ENCODE data around the gene JADE2. TPM values are rescaled to one million over a fixed set of nuclear protein-coding genes. Genes with fewer than 3 reads are reported as not detected.

The JADE2 gene
- polyA plus RNA-seq, 2 of the 4 experiments (the other 2 are of a cell fraction): 24.0 to 27.1 TPM

- TF ChIP-seq TP53 (CRISPR knock-in tag; IDR thresholded peaks at IDR 0.05): no peak
- TF ChIP-seq MAFK (IDR thresholded peaks at IDR 0.05; ENCODE audit: partially characterized antibody): no peak
- TF ChIP-seq KDM5A (IDR thresholded peaks at IDR 0.05): no peak
Measured at GRCh38 chr5:134609232-134609851, 83.9 kb downstream of the JADE2 start (continued).

DNA sequence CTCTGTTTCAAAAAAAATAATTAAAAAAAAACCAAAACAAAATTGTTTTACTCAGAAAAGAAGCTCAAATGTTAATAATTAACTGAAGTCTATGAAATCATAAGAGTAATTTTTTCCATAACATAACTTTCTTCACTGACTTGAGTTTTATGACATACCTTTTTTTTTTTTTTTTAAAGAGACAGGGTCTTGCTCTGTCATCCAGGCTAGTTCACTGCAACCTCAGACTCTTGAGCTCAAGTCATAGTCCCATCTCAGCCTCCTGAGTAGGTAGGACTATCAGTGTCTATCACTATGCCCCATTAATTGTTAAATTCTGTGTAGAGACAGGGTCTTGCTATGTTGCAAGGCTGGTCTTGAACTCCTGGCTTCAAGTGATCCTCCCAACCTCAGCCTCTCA, 85.3 kb downstream of the JADE2 start:
- no peak overlapping the region for H3K4me2 ChIP-seq
- no peak overlapping the region for H3K4me3 ChIP-seq
- H3K27ac ChIP-seq: no peak overlapping the region
- FAIRE-seq: no peak
- no peaks in the 10 kb centered on the region for H3K9me3 ChIP-seq
- DNase-seq (ENCODE audit: low read depth in 1 of 2, low spot score in 1 of 2): no peak
- CTCF ChIA-PET: interaction anchor here (0.6 to 1.2 kb wide), 4 partner anchors 97 to 993 kb away, joined by 3 to 4 read pairs (median 3); partner anchors contain the start of gene CAMLG
- peaks cover 14% of the 10 kb centered on the region; the same call in 2 of the 3 replicates for H3K4me1 ChIP-seq
- TF ChIP-seq NPAS2 (CRISPR knock-in tag; IDR thresholded peaks at IDR 0.05; ENCODE audit: borderline replicate concordance) (no peak), PBX3 (IDR thresholded peaks at IDR 0.05) (no peak), CBX8 (IDR thresholded peaks at IDR 0.05) (no peak), CHD2 (IDR thresholded peaks at IDR 0.05; ENCODE audit: low read length, partially characterized antibody) (no peak), HES2 (IDR thresholded peaks at IDR 0.05) (no peak), EP300 (IDR thresholded peaks at IDR 0.05) (no peak), FOSL2 (IDR thresholded peaks at IDR 0.05) (no peak), FOSL2 (CRISPR knock-in tag; IDR thresholded peaks at IDR 0.05) (no peak), POLR2A (IDR thresholded peaks at IDR 0.05; ENCODE audit: low read length) (no peak)
- POLR2A ChIA-PET: no interaction called here
- ATAC-seq: no peak

DNA sequence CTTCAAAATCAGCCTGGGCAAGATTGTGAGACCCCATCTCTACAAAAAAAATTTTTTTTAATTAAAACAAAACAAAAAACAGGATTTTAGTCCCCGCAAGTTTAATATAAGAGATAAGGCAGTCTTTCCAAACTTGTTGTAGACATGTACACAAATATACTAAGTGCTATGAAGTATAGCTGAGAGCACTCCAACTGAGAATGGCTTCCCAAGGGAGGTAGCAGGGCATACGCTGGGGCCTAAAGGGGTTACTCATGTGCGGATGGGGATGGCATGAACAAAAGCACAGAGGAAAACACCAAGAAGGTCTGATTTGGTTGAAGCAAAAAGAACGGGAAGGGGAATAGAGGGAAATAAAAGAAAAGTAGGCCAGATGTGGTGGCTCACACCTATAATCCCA, 86.0 kb downstream of the JADE2 start:
- no peak for ATAC-seq
- Histone ChIP-seq H3K4me1 (peaks cover 14% of the 10 kb centered on the region; the same call in 2 of the 3 replicates), H3K4me3 (no peak overlapping the region), H3K4me2 (no peak overlapping the region), H3K27ac (no peak overlapping the region), H3K9me3 (no peaks in the 10 kb centered on the region)
- TF ChIP-seq EHMT2 (IDR thresholded peaks at IDR 0.05; ENCODE audit: low read depth) (no peak), RAD21 (conservative IDR thresholded peaks at IDR 0.05 in 1 of 2, IDR thresholded peaks at IDR 0.05 in 1 of 2) (no peak), SMC3 (IDR thresholded peaks at IDR 0.05) (no peak), CHD4 (IDR thresholded peaks at IDR 0.05; ENCODE audit: borderline replicate concordance) (no peak), HES2 (IDR thresholded peaks at IDR 0.05) (no peak), CHD2 (IDR thresholded peaks at IDR 0.05; ENCODE audit: low read length, partially characterized antibody) (no peak), TFCP2L1 (CRISPR knock-in tag; IDR thresholded peaks at IDR 0.05) (no peak)
- FAIRE-seq: no peak
- 92% methylated on average over 4 of the region's 4 CpGs for WGBS (ENCODE audit: missing lambda C conversion rate)
- ChIA-PET POLR2A (no interaction called here), CTCF (no interaction called here)
- DNase-seq (ENCODE audit: low read depth in 1 of 2, low spot score in 1 of 2): no peak

- CTCF ChIA-PET: interaction anchor here (0.7 to 1.4 kb wide), 4 partner anchors 27 to 290 kb away, joined by 3 to 5 read pairs (median 3); partner anchors contain the start of gene PCBD2
- peaks cover 14% of the 10 kb centered on the region; the same call in 2 of the 3 replicates for H3K4me1 ChIP-seq
- no peak for ATAC-seq
- H3K27ac ChIP-seq: no peak overlapping the region
- POLR2A ChIA-PET: no interaction called here
- no peak for DNase-seq (ENCODE audit: low read depth in 1 of 2, low spot score in 1 of 2)
- TF ChIP-seq FOSL2 (IDR thresholded peaks at IDR 0.05): no peak
- no peak for TF ChIP-seq FOSL2 (CRISPR knock-in tag; IDR thresholded peaks at IDR 0.05)
- no peak for TF ChIP-seq TP53 (CRISPR knock-in tag; IDR thresholded peaks at IDR 0.05)
- no peak for TF ChIP-seq JUNB (IDR thresholded peaks at IDR 0.05)
- TF ChIP-seq ZNF302 (CRISPR knock-in tag; IDR thresholded peaks at IDR 0.05): no peak
- TF ChIP-seq, protein P1, sequence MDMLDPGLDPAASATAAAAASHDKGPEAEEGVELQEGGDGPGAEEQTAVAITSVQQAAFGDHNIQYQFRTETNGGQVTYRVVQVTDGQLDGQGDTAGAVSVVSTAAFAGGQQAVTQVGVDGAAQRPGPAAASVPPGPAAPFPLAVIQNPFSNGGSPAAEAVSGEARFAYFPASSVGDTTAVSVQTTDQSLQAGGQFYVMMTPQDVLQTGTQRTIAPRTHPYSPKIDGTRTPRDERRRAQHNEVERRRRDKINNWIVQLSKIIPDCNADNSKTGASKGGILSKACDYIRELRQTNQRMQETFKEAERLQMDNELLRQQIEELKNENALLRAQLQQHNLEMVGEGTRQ (IDR thresholded peaks at IDR 0.05): no peak
- no peak for TF ChIP-seq BHLHE40 (IDR thresholded peaks at IDR 0.05; ENCODE audit: low read depth, low read length)
- TF ChIP-seq, protein P2, sequence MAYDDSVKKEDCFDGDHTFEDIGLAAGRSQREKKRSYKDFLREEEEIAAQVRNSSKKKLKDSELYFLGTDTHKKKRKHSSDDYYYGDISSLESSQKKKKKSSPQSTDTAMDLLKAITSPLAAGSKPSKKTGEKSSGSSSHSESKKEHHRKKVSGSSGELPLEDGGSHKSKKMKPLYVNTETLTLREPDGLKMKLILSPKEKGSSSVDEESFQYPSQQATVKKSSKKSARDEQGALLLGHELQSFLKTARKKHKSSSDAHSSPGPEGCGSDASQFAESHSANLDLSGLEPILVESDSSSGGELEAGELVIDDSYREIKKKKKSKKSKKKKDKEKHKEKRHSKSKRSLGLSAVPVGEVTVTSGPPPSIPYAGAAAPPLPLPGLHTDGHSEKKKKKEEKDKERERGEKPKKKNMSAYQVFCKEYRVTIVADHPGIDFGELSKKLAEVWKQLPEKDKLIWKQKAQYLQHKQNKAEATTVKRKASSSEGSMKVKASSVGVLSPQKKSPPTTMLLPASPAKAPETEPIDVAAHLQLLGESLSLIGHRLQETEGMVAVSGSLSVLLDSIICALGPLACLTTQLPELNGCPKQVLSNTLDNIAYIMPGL (CRISPR knock-in tag; IDR thresholded peaks at IDR 0.05; ENCODE audit: borderline replicate concordance): no peak
- no peak for TF ChIP-seq E2F6 (IDR thresholded peaks at IDR 0.05; ENCODE audit: borderline replicate concordance, low read depth)
- TF ChIP-seq MAFK (IDR thresholded peaks at IDR 0.05; ENCODE audit: partially characterized antibody): no peak
- no peak for TF ChIP-seq RARB (CRISPR knock-in tag; IDR thresholded peaks at IDR 0.05)
- 90% methylated on average over 5 of the region's 5 CpGs for WGBS (ENCODE audit: missing lambda C conversion rate)
- no peak overlapping the region for H3K4me3 ChIP-seq
- no peak for FAIRE-seq
- no peaks in the 10 kb centered on the region for H3K9me3 ChIP-seq
- H3K4me2 ChIP-seq: no peak overlapping the region
Measured at GRCh38 chr5:134614450-134615085, 89.1 kb downstream of the JADE2 start.

All from A549 (cell line).